Mesenchymal stem cell (in vitro differentiated cells and primary cell): ENCODE results near the gene PNLIP.

Experiments
- DNase-seq: peaks from one replicate; pipeline ENCODE4 v3.0.0-alpha.2; 2013
- H2AFZ ChIP-seq: one replicate; pipeline ENCODE4 v1.6.1; 2013; ENCODE audit warnings: low read depth, mild to moderate bottlenecking, control low read depth, inconsistent platforms, low read length, moderate library complexity
- H2AK5ac ChIP-seq: 2 replicates; pipeline ENCODE4 v1.6.1; 2013; ENCODE audit warnings: low read length, moderate library complexity, mild to moderate bottlenecking, inconsistent platforms; ENCODE audit not compliant: severe bottlenecking
- H2BK120ac ChIP-seq: one replicate; pipeline ENCODE4 v1.6.1; 2013; ENCODE audit warnings: low read depth, mild to moderate bottlenecking, inconsistent platforms, low read length, moderate library complexity
- H2BK12ac ChIP-seq, 2 experiments: one replicate each; pipeline ENCODE4 v1.6.1; 2013; ENCODE audit warnings: inconsistent platforms in 2 of 2, low read length in 2 of 2, mild to moderate bottlenecking in 2 of 2, moderate library complexity in 2 of 2, control low read depth in 1 of 2
- H2BK15ac ChIP-seq: one replicate; pipeline ENCODE4 v1.6.1; 2013; ENCODE audit warnings: mild to moderate bottlenecking, low read depth, inconsistent platforms; ENCODE audit not compliant: poor library complexity, severe bottlenecking
- H2BK5ac ChIP-seq: 2 replicates; pipeline ENCODE4 v1.6.1; 2013; ENCODE audit warnings: low read depth, mild to moderate bottlenecking, low read length, control low read depth, inconsistent platforms; ENCODE audit not compliant: poor library complexity, severe bottlenecking
- H3K14ac ChIP-seq, 2 experiments: one replicate each; pipeline ENCODE4 v1.6.1; 2013; ENCODE audit warnings: inconsistent platforms in 2 of 2, low read length in 2 of 2, control low read depth in 1 of 2, mild to moderate bottlenecking in 1 of 2, moderate library complexity in 1 of 2
- H3K18ac ChIP-seq, 2 experiments: one replicate each; pipeline ENCODE4 v1.6.1; 2013; ENCODE audit warnings: inconsistent platforms in 2 of 2, low read length in 2 of 2, control low read depth in 1 of 2, low read depth in 1 of 2, mild to moderate bottlenecking in 1 of 2
- H3K23ac ChIP-seq, 2 experiments: one replicate each; pipeline ENCODE4 v1.6.1; 2013; ENCODE audit warnings: inconsistent platforms in 2 of 2, low read length in 2 of 2, mild to moderate bottlenecking in 2 of 2, moderate library complexity in 2 of 2, control low read depth in 1 of 2
- H3K27ac ChIP-seq: 2 replicates; pipeline ENCODE4 v1.5.1; 2013; ENCODE audit warnings: mild to moderate bottlenecking, moderate library complexity, low read length, control low read depth, inconsistent platforms; ENCODE audit not compliant: poor library complexity, severe bottlenecking
- H3K27me3 ChIP-seq, 2 experiments: 2 replicates each; pipeline versions ENCODE4 v1.6.1 to v1.7.0; 2013; ENCODE audit warnings: low read length in 2 of 2, mild to moderate bottlenecking in 2 of 2, moderate library complexity in 2 of 2, control low read depth in 1 of 2, inconsistent platforms in 1 of 2; ENCODE audit not compliant: control insufficient read depth in 1 of 2, insufficient read depth in 1 of 2
- H3K36me3 ChIP-seq, 2 experiments: 2 replicates each; pipeline versions ENCODE4 v1.6.1 to v1.7.0; 2013; ENCODE audit warnings: low read length in 2 of 2, control low read depth in 1 of 2, inconsistent platforms in 1 of 2, low read depth in 1 of 2, mild to moderate bottlenecking in 1 of 2; ENCODE audit not compliant: insufficient read depth in 2 of 2, control insufficient read depth in 1 of 2
- H3K4ac ChIP-seq, 2 experiments: one replicate each; pipeline ENCODE4 v1.6.1; 2013; ENCODE audit warnings: inconsistent platforms in 2 of 2, low read length in 2 of 2, mild to moderate bottlenecking in 2 of 2, moderate library complexity in 2 of 2, control low read depth in 1 of 2, low read depth in 1 of 2
- H3K4me1 ChIP-seq: 2 replicates; pipeline ENCODE4 v1.6.1; 2013; ENCODE audit warnings: low read depth, low read length, control low read depth; ENCODE audit not compliant: control insufficient read depth, insufficient read depth
- H3K4me2 ChIP-seq: 2 replicates; pipeline ENCODE4 v1.6.1; 2013; ENCODE audit warnings: low read length, mild to moderate bottlenecking, inconsistent platforms; ENCODE audit not compliant: poor library complexity, severe bottlenecking
- H3K4me3 ChIP-seq, 2 experiments: 2 replicates each; pipeline versions ENCODE4 v1.5.1 to v1.7.0; 2013; ENCODE audit warnings: low read length in 2 of 2, mild to moderate bottlenecking in 2 of 2, control low read depth in 1 of 2, low read depth in 1 of 2; ENCODE audit not compliant: insufficient read depth in 1 of 2
- H3K79me1 ChIP-seq: replicated peaks from 2 replicates; pipeline ENCODE4 v1.6.1; 2013; ENCODE audit warnings: mild to moderate bottlenecking, control low read depth, low read length, inconsistent platforms; ENCODE audit not compliant: poor library complexity, severe bottlenecking
- H3K9ac ChIP-seq: 2 replicates; pipeline ENCODE4 v1.7.0; 2013; ENCODE audit warnings: mild to moderate bottlenecking, low read length, moderate library complexity
- H3K9me3 ChIP-seq: 2 replicates; pipeline ENCODE4 v1.7.0; 2013; ENCODE audit warnings: mild to moderate bottlenecking, low read length; ENCODE audit not compliant: control insufficient read depth
- H4K8ac ChIP-seq: one replicate; pipeline ENCODE4 v1.6.1; 2013; ENCODE audit warnings: inconsistent platforms, mild to moderate bottlenecking, low read length, moderate library complexity
- H4K91ac ChIP-seq: one replicate; pipeline ENCODE4 v1.6.1; 2013; ENCODE audit warnings: mild to moderate bottlenecking, low read length, inconsistent platforms
- WGBS: methylation state at CpG from one replicate; pipeline ENCODE4 v1.1.7; 2013; ENCODE audit warnings: mixed read lengths; 5-methylcytosine and 5-hydroxymethylcytosine counted together

The PNLIP gene

GRCh38 chr10:116542007-116542677 lies 3.6 kb upstream of the PNLIP start:
- no peak overlapping the region for H3K4me2 ChIP-seq
- no peak overlapping the region for H3K27ac ChIP-seq
- no peak for DNase-seq
- no peak overlapping the region for H2BK120ac ChIP-seq
- no peak overlapping the region for H2BK12ac ChIP-seq
- H4K91ac ChIP-seq: no peak overlapping the region
- H4K8ac ChIP-seq: no peak overlapping the region
- H3K9me3 ChIP-seq: peaks cover 4% of the 10 kb centered on the region
- peaks cover 0 to 5% of the 10 kb centered on the region in 2 experiments for H3K27me3 ChIP-seq
- no peaks in the 10 kb centered on the region for H3K79me1 ChIP-seq
- H3K4me3 ChIP-seq: no peak overlapping the region
- H3K4me1 ChIP-seq: no peaks in the 10 kb centered on the region
- no peak overlapping the region for H3K23ac ChIP-seq
- no peak overlapping the region for H3K18ac ChIP-seq
- no peak overlapping the region for H3K9ac ChIP-seq
- H2AFZ ChIP-seq: no peak overlapping the region
- no peak overlapping the region for H2AK5ac ChIP-seq
- H3K4ac ChIP-seq: no peak overlapping the region
- H3K14ac ChIP-seq: no peak overlapping the region
- no peak overlapping the region for H2BK5ac ChIP-seq
- H3K36me3 ChIP-seq: no peaks in the 10 kb centered on the region
- H2BK15ac ChIP-seq: no peak overlapping the region

- Histone ChIP-seq H3K36me3 (no peaks in the 10 kb centered on the region), H2BK5ac (no peak overlapping the region), H3K14ac (no peak overlapping the region), H2BK15ac (no peak overlapping the region), H3K4me2 (no peak overlapping the region), H2AFZ (no peak overlapping the region), H3K27ac (no peak overlapping the region), H3K9ac (no peak overlapping the region), H3K79me1 (no peaks in the 10 kb centered on the region), H2BK12ac (no peak overlapping the region), H2BK120ac (no peak overlapping the region), H4K91ac (no peak overlapping the region), H3K4me3 (no peak overlapping the region), H3K18ac (no peak overlapping the region), H3K9me3 (no peaks in the 10 kb centered on the region), H3K4ac (no peak overlapping the region), H3K23ac (no peak overlapping the region), H3K4me1 (no peaks in the 10 kb centered on the region), H4K8ac (no peak overlapping the region), H2AK5ac (no peak overlapping the region), H3K27me3 (peaks cover 0 to 5% of the 10 kb centered on the region in 2 experiments)
- DNase-seq: no peak
- no CpG with 5 or more reads among the region's 1 CpG for WGBS
Measured at GRCh38 chr10:116545122-116545521, 609 bp upstream of the PNLIP start.

DNA sequence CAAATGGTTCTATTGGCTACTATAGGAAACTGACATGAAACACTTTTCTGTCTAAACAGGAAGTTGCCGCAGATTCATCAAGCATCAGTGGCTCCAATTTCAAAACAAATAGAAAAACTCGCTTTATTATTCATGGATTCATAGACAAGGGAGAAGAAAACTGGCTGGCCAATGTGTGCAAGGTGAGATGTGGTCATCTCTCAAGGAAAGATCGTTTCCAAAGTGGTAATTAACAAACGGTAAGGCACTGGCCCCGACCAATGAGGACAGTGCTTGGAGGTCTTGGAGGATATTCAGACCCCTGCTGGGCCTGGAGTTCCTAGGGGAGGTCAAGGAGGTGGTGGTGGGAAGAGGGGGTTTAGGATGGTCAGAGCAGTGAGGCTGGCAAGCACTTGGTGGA lies 2.6 kb downstream of the PNLIP start:
- Histone ChIP-seq H3K36me3 (no peaks in the 10 kb centered on the region), H2BK5ac (no peak overlapping the region), H3K4me3 (no peak overlapping the region), H3K4me2 (no peak overlapping the region), H3K9ac (no peak overlapping the region), H3K79me1 (no peaks in the 10 kb centered on the region), H2BK15ac (no peak overlapping the region), H3K4ac (no peak overlapping the region), H3K18ac (no peak overlapping the region), H2BK12ac (no peak overlapping the region), H3K14ac (no peak overlapping the region), H4K8ac (no peak overlapping the region), H3K23ac (no peak overlapping the region), H2AK5ac (no peak overlapping the region), H3K27me3 (peaks cover 0 to 5% of the 10 kb centered on the region in 2 experiments), H3K9me3 (no peaks in the 10 kb centered on the region), H3K4me1 (no peaks in the 10 kb centered on the region), H2AFZ (no peak overlapping the region), H3K27ac (no peak overlapping the region), H4K91ac (no peak overlapping the region), H2BK120ac (no peak overlapping the region)
- WGBS: 69% methylated on average over 4 of the region's 5 CpGs
- no peak for DNase-seq

DNA sequence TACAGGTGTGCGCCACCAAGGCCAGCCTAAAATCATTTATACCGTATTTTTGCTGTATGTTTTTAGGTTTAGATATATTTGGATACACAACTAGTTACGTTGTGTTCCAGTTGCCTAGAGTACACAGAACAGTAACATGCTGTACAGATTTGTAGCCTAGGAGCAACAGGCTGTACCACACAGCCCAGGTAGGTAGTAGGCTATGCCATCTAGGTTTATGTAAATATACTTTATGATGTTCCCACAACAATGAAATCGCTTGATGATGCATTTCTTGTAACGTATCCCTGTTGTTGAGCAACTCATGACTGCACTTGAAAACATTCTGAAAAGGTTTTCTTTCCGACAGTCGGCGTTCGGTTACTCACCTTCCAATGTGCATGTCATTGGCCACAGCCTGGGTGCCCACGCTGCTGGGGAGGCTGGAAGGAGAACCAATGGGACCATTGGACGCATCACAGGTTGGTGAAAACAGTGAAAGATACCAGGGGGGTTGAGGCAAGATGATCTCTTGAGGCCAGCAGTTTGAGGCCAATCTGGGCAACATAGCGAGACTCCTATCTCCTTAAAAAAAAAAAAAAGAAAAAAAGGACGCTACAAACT lies 7.7 kb downstream of the PNLIP start:
- no peak overlapping the region for H3K9ac ChIP-seq
- no peak overlapping the region for H2BK5ac ChIP-seq
- no peak overlapping the region for H2BK120ac ChIP-seq
- H3K9me3 ChIP-seq: no peaks in the 10 kb centered on the region
- H3K4me1 ChIP-seq: no peaks in the 10 kb centered on the region
- H2AFZ ChIP-seq: no peak overlapping the region
- H3K14ac ChIP-seq: no peak overlapping the region
- H3K36me3 ChIP-seq: no peaks in the 10 kb centered on the region
- no peak overlapping the region for H3K23ac ChIP-seq
- no peak for DNase-seq
- no peak overlapping the region for H3K18ac ChIP-seq
- no peak overlapping the region for H2BK15ac ChIP-seq
- H4K8ac ChIP-seq: no peak overlapping the region
- no peak overlapping the region for H2AK5ac ChIP-seq
- 82% methylated on average over 11 of the region's 13 CpGs for WGBS
- no peaks in the 10 kb centered on the region for H3K27me3 ChIP-seq
- H3K4me3 ChIP-seq: no peak overlapping the region
- H3K79me1 ChIP-seq: no peaks in the 10 kb centered on the region
- H3K4me2 ChIP-seq: no peak overlapping the region
- no peak overlapping the region for H3K4ac ChIP-seq
- H3K27ac ChIP-seq: no peak overlapping the region
- no peak overlapping the region for H2BK12ac ChIP-seq
- H4K91ac ChIP-seq: no peak overlapping the region
